Stimulated activated CD8-positive, alpha-beta memory T cell treated with anti-CD3 and anti-CD28 coated beads, Interleukin-7, amount 100 ng/mL, for 48 hours (primary cell): ENCODE measurements around the gene PROC.
A peak's percentile ranks its signal among the peaks of the same experiment; 100 is the strongest.

Experiments
- DNase-seq, 2 donors: peaks; one replicate each; pipeline ENCODE4 v3.0.0-alpha.2; 2020; ENCODE audit warnings: low read depth in 1 of 2; ENCODE audit errors: extremely low read depth in 1 of 2

PROC gene

DNA sequence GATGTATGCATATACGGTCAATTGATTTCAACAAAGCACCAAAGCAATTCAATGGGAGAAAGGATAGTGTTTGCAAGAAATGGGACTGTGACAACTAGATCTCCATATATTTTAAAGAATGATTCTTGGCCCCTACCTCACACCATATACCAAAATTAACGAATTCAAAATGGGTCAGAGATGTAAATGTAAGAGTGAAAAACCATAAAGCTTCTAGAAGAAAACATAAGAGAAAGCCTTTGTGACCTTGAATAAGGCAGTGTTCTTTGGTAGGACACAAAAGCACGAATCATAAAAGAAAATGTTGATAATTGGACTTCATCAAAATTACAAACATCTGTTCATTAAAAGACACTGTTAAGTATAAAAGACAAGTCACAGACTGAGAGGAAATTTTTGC is 5.0 kb upstream of the PROC start:
- DNase-seq, result no peak

DNA sequence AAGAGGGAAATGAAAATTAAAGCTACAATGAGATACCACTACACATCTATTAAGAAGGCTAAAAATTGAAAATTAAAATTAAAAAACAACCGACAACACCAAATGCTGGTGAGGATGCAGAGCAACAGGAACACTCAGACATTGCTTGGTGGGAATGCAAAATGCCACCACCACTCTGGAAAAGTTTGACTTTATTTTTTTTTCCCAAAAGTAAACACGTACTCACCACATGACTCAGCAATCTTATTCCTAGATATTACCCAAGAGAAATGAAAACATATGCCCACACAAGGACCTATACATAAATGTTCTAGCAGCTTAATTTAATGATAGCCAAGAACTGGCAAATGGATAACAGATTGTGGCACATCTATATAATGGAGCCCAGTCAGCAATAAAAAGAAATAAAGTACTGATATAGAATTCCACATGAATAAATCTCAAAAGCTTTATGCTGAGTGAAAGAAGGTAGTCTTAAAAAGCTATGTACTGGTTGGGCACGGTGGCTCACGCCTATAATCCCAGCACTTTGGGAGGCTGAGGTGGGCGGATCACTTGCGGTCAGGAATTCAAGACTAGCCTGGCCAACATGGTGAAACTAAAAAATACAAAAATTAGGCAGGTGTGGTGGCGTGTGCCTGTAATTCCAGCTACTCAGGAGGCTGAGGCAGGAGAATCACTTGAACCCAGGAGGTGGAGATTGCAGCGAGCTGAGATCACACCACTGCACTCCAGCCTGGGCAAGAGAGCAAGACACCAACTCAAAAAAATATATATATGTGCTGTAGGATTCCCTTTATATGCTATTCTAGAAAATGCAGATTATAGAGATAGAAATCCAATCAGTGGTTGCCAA is 4.2 kb upstream of the PROC start:
- no peak for DNase-seq

DNA sequence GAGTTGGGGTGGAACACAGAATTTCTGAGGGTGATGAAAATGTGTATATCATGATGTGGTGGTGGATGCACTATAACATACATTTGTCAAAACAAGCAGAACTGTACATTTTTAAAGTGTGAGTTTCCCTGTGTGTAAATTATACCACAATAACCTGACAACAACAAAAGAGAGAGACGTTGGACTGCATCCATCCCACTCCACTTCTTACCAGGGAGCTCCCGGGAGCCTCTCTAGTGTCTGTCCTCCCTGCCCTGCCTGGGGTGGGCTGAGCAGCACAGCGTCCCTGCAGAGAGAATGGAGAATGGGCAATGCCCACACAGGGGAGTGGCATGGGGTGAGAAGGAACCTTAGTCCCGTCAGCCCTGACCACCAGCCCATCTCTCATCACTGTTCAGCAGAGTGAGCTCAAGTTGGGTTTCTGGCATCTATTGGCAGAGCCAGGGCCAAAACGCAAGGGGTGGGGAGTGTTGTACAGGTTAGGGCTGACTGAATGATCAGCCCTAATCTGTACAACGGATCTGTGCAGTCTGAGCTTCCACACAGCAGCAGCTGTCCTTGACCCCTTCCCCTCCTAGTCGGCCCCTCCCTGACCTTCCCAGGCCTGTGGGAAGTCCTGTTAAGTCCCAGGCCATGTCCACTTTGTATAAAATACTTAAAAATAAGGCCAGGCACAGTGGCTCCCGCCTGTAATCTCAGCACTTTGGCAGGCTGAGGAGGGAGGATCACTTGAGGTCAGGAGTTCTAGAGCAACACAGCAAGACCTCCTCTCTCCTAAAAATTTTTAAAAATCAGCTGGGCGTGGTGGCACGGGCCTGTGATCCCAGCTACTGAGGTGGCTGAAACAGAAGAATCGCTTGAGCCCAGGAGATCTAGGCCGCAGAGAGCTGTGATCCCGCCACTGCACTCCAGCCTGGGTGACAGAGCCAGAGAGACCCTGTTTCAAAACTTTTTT is 3.3 kb upstream of the PROC start:
- DNase-seq, result no peak

DNA sequence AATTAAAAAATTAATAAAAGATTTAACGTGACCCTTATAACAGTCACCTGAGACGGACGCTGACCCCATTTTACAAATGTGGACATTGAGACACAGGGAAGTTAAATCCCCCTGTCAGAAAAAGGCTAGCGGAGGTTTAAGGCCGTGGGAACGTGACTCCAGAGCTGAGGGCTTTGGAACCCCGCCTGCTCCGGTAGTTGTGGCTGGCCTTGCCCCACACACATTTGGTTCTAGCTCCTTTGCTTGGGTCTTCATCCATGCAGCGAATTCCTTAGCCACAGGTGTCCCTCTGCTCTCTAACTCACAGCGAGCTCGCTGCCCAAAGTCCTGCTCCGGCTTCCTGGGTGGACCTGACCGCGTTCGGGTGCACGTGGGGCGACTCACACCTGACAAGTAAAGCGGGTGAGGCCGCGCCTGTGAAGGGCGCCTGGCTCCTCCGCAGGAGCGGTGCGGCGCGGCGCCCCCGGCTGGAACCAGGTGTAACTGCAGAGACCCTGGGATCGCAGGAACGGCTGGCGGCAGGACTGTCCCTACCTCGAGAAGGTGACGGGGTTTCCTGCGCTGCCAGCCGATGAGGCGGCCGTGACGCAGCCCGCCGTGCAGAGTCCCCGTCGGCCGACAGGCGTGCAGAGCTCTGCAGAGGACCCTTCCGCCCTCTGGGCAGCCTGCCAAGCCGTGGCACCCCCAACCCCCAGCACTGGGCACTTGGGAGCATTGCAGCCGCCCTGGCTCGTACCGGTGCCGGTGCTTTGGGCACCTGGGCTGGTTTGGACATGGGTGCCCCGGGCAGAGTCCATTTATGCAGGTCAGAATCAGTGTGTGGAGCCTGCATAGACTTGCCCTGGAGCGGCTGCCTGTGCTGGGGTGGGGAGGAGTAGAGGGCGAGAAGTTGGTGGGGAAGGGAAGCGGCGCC is 2.4 kb upstream of the PROC start:
- DNase-seq, result peak; percentile 63 to 70

DNA sequence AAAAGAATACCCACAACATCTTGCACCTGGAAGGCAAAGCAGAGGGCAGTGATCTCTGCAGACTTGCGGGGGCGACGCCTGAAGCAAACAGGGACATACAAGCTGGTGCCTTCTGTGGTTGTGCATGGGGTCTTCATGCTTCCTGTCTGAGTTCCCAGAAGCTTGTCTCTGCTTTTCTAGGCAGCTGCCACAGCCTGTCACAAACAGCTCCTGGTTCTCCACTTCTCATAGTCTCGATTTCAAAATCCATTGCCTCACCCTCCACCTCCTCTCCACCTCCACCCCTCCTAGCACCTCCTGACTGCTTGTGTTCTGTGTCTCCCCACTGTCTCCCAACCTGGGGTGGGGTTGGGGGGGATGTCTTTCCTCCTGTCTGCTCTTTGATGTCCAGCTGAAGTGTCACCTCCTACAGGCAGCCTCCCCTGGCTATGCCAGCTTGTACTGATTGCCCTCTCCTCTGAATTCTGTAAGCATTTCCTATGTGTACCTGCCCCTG is 1.7 kb upstream of the PROC start:
- no peak for DNase-seq

DNA sequence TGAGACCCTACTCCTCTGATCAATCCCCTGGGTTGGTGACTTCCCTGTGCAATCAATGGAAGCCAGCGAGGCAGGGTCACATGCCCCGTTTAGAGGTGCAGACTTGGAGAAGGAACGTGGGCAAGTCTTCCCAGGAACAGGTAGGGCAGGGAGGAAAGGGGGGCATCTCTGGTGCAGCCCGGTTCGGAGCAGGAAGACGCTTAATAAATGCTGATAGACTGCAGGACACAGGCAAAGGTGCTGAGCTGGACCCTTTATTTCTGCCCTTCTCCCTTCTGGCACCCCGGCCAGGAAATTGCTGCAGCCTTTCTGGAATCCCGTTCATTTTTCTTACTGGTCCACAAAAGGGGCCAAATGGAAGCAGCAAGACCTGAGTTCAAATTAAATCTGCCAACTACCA is 821 bp upstream of the PROC start:
- no peak for DNase-seq

DNA sequence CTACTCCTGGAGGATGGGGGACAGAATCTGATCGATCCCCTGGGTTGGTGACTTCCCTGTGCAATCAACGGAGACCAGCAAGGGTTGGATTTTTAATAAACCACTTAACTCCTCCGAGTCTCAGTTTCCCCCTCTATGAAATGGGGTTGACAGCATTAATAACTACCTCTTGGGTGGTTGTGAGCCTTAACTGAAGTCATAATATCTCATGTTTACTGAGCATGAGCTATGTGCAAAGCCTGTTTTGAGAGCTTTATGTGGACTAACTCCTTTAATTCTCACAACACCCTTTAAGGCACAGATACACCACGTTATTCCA is 844 bp downstream of the PROC start:
- DNase-seq, result no peak

DNA sequence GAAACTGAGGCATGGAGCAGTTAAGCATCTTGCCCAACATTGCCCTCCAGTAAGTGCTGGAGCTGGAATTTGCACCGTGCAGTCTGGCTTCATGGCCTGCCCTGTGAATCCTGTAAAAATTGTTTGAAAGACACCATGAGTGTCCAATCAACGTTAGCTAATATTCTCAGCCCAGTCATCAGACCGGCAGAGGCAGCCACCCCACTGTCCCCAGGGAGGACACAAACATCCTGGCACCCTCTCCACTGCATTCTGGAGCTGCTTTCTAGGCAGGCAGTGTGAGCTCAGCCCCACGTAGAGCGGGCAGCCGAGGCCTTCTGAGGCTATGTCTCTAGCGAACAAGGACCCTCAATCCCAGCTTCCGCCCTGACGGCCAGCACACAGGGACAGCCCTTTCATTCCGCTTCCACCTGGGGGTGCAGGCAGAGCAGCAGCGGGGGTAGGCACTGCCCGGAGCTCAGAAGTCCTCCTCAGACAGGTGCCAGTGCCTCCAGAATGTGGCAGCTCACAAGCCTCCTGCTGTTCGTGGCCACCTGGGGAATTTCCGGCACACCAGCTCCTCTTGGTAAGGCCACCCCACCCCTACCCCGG is 1.3 kb downstream of the PROC start:
- no peak for DNase-seq

DNA sequence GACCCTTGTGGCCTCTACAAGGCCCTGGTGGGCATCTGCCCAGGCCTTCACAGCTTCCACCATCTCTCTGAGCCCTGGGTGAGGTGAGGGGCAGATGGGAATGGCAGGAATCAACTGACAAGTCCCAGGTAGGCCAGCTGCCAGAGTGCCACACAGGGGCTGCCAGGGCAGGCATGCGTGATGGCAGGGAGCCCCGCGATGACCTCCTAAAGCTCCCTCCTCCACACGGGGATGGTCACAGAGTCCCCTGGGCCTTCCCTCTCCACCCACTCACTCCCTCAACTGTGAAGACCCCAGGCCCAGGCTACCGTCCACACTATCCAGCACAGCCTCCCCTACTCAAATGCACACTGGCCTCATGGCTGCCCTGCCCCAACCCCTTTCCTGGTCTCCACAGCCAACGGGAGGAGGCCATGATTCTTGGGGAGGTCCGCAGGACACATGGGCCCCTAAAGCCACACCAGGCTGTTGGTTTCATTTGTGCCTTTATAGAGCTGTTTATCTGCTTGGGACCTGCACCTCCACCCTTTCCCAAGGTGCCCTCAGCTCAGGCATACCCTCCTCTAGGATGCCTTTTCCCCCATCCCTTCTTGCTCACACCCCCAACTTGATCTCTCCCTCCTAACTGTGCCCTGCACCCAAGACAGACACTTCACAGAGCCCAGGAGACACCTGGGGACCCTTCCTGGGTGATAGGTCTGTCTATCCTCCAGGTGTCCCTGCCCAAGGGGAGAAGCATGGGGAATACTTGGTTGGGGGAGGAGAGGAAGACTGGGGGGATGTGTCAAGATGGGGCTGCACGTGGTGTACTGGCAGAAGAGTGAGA is 2.0 kb downstream of the PROC start:
- no peak for DNase-seq

DNA sequence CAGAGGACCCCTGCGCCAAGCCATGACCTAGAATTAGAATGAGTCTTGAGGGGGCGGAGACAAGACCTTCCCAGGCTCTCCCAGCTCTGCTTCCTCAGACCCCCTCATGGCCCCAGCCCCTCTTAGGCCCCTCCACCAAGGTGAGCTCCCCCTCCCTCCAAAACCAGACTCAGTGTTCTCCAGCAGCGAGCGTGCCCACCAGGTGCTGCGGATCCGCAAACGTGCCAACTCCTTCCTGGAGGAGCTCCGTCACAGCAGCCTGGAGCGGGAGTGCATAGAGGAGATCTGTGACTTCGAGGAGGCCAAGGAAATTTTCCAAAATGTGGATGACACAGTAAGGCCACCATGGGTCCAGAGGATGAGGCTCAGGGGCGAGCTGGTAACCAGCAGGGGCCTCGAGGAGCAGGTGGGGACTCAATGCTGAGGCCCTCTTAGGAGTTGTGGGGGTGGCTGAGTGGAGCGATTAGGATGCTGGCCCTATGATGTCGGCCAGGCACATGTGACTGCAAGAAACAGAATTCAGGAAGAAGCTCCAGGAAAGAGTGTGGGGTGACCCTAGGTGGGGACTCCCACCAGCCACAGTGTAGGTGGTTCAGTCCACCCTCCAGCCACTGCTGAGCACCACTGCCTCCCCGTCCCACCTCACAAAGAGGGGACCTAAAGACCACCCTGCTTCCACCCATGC is 3.0 kb downstream of the PROC start:
- no peak for DNase-seq

DNA sequence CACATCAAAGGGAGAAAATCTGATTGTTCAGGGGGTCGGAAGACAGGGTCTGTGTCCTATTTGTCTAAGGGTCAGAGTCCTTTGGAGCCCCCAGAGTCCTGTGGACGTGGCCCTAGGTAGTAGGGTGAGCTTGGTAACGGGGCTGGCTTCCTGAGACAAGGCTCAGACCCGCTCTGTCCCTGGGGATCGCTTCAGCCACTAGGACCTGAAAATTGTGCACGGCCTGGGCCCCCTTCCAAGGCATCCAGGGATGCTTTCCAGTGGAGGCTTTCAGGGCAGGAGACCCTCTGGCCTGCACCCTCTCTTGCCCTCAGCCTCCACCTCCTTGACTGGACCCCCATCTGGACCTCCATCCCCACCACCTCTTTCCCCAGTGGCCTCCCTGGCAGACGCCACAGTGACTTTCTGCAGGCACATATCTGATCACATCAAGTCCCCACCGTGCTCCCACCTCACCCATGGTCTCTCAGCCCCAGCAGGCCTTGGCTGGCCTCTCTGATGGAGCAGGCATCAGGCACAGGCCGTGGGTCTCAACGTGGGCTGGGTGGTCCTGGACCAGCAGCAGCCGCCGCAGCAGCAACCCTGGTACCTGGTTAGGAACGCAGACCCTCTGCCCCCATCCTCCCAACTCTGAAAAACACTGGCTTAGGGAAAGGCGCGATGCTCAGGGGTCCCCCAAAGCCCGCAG is 3.8 kb downstream of the PROC start:
- DNase-seq, result no peak

DNA sequence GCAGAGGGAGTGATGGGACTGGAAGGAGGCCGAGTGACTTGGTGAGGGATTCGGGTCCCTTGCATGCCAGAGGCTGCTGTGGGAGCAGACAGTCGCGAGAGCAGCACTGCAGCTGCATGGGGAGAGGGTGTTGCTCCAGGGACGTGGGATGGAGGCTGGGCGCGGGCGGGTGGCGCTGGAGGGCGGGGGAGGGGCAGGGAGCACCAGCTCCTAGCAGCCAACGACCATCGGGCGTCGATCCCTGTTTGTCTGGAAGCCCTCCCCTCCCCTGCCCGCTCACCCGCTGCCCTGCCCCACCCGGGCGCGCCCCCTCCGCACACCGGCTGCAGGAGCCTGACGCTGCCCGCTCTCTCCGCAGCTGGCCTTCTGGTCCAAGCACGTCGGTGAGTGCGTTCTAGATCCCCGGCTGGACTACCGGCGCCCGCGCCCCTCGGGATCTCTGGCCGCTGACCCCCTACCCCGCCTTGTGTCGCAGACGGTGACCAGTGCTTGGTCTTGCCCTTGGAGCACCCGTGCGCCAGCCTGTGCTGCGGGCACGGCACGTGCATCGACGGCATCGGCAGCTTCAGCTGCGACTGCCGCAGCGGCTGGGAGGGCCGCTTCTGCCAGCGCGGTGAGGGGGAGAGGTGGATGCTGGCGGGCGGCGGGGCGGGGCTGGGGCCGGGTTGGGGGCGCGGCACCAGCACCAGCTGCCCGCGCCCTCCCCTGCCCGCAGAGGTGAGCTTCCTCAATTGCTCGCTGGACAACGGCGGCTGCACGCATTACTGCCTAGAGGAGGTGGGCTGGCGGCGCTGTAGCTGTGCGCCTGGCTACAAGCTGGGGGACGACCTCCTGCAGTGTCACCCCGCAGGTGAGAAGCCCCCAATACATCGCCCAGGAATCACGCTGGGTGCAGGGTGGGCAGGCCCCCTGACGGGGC is 4.6 kb downstream of the PROC start:
- DNase-seq, result no peak

DNA sequence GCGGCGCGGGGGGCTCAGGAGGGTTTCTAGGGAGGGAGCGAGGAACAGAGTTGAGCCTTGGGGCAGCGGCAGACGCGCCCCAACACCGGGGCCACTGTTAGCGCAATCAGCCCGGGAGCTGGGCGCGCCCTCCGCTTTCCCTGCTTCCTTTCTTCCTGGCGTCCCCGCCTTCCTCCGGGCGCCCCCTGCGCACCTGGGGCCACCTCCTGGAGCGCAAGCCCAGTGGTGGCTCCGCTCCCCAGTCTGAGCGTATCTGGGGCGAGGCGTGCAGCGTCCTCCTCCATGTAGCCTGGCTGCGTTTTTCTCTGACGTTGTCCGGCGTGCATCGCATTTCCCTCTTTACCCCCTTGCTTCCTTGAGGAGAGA is 5.2 kb downstream of the PROC start:
- no peak for DNase-seq

DNA sequence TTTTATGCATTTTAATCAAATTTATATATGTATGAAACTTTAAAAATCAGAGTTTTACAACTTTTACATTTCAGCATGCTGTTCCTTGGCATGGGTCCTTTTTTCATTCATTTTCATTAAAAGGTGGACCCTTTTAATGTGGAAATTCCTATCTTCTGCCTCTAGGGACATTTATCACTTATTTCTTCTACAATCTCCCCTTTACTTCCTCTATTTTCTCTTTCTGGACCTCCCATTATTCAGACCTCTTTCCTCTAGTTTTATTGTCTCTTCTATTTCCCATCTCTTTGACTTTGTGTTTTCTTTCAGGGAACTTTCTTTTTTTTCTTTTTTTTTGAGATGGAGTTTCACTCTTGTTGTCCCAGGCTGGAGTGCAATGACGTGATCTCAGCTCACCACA is 5.7 kb downstream of the PROC start:
- no peak for DNase-seq

DNA sequence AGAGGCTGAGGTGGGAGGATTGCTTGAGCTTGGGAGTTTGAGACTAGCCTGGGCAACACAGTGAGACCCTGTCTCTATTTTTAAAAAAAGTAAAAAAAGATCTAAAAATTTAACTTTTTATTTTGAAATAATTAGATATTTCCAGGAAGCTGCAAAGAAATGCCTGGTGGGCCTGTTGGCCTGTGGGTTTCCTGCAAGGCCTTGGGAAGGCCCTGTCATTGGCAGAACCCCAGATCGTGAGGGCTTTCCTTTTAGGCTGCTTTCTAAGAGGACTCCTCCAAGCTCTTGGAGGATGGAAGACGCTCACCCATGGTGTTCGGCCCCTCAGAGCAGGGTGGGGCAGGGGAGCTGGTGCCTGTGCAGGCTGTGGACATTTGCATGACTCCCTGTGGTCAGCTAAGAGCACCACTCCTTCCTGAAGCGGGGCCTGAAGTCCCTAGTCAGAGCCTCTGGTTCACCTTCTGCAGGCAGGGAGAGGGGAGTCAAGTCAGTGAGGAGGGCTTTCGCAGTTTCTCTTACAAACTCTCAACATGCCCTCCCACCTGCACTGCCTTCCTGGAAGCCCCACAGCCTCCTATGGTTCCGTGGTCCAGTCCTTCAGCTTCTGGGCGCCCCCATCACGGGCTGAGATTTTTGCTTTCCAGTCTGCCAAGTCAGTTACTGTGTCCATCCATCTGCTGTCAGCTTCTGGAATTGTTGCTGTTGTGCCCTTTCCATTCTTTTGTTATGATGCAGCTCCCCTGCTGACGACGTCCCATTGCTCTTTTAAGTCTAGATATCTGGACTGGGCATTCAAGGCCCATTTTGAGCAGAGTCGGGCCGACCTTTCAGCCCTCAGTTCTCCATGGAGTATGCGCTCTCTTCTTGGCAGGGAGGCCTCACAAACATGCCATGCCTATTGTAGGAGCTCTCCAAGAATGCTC is 6.6 kb downstream of the PROC start:
- DNase-seq, result no peak
